ENCODE results near the gene CCDC110. TPM values are rescaled to one million over a fixed set of nuclear protein-coding genes. Genes with fewer than 3 reads are reported as not detected.
A peak's percentile ranks its signal among the peaks of the same experiment; 100 is the strongest.

The CCDC110 gene
- total and polyA plus RNA-seq, 2 of the 13 experiments (the other 11 are each of a cell fraction or from before 2014, with no cell fraction given): not detected

GRCh38 chr4:185425647-185426352 is 45.7 kb downstream of the CCDC110 start, which contains the start of gene UFSP2 (continued):
- TF ChIP-seq NFYC (CRISPR knock-in tag; IDR thresholded peaks at IDR 0.05): no peak; the same call in 1 of the 2 replicates
- TF ChIP-seq, protein P1, sequence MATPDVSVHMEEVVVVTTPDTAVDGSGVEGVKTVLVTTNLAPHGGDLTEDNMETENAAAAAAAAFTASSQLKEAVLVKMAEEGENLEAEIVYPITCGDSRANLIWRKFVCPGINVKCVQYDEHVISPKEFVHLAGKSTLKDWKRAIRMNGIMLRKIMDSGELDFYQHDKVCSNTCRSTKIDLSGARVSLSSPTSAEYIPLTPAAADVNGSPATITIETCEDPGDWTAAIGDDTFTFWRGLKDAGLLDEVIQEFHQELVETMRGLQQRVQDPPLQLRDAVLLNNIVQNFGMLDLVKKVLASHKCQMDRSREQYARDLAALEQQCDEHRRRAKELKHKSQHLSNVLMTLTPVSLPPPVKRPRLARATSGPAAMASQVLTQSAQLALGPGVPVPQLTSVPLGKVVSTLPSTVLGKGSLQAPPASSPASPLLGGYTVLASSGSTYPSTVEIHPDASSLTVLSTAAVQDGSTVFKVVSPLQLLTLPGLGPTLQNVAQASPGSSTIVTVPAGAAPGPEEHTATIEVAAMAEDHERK (CRISPR knock-in tag; IDR thresholded peaks at IDR 0.05; ENCODE audit: low read depth): 0 out of 2 replicates have a peak, but pooled peaks have one; percentile 15
- no peak for TF ChIP-seq UBTF (CRISPR knock-in tag; IDR thresholded peaks at IDR 0.05)
- peak; percentile 10; the same call in 1 of the 2 replicates for TF ChIP-seq ZNF274 (CRISPR knock-in tag; IDR thresholded peaks at IDR 0.05)
- peak; percentile 98 for TF ChIP-seq ATF1 (CRISPR knock-in tag; IDR thresholded peaks at IDR 0.05)
- TF ChIP-seq HBP1 (CRISPR knock-in tag; IDR thresholded peaks at IDR 0.05; ENCODE audit: low read depth): peak; percentile 82
- TF ChIP-seq JUND (CRISPR knock-in tag; IDR thresholded peaks at IDR 0.05): peak; percentile 76
- TF ChIP-seq ZNF205 (CRISPR knock-in tag; IDR thresholded peaks at IDR 0.05): peak; percentile 17; the same call in 1 of the 2 replicates
- TF ChIP-seq ZNF841 (CRISPR knock-in tag; IDR thresholded peaks at IDR 0.05; ENCODE audit: borderline replicate concordance): no peak
- TF ChIP-seq ZSCAN22 (CRISPR knock-in tag; IDR thresholded peaks at IDR 0.05): no peak
- TF ChIP-seq SMARCE1 (IDR thresholded peaks at IDR 0.05; ENCODE audit: borderline replicate concordance): no peak
- peak; percentile 64; the same call in 1 of the 2 replicates for TF ChIP-seq POGK (CRISPR knock-in tag; conservative IDR thresholded peaks at IDR 0.05)
- TF ChIP-seq ZNF569 (CRISPR knock-in tag; IDR thresholded peaks at IDR 0.05; ENCODE audit: borderline replicate concordance): no peak
- TF ChIP-seq ZNF18 (CRISPR knock-in tag; IDR thresholded peaks at IDR 0.05; ENCODE audit: insufficient replicate concordance): no peak
- peak; percentile 41; the same call in 1 of the 2 replicates for TF ChIP-seq ZNF724P (CRISPR knock-in tag; IDR thresholded peaks at IDR 0.05; ENCODE audit: borderline replicate concordance)
- TF ChIP-seq ZNF660 (CRISPR knock-in tag; IDR thresholded peaks at IDR 0.05; ENCODE audit: borderline replicate concordance, low read depth): no peak
- no peak; the same call in 1 of the 2 replicates for TF ChIP-seq ZBTB7B (CRISPR knock-in tag; IDR thresholded peaks at IDR 0.05)
- TF ChIP-seq CBX1 (IDR thresholded peaks at IDR 0.05; ENCODE audit: low read depth): no peak
- TF ChIP-seq KLF6 (CRISPR knock-in tag; IDR thresholded peaks at IDR 0.05): peak; percentile 86; the same call in 1 of the 2 replicates
